Astrocyte of the spinal cord (primary cell): Measurements from ENCODE around the gene ABCA8.

ENCODE experiments used
- DNase-seq: peaks from one replicate; pipeline ENCODE4 v3.0.0; 2011; ENCODE audit warnings: low read depth, low spot score
- H3K4me3 ChIP-seq: 2 replicates; pipeline ENCODE4 v1.5.1; 2011; ENCODE audit warnings: low read depth, mild to moderate bottlenecking, low read length, moderate library complexity
- CTCF ChIP-seq: IDR thresholded peaks from 2 replicates; pipeline ENCODE4 v1.5.1; 2012; ENCODE audit warnings: low read depth, mild to moderate bottlenecking, low read length, inconsistent platforms
- in situ Hi-C: cut with HindIII; loops from 2 replicates; pipeline ENCODE4 v1.10.0; 2017; ENCODE audit warnings: low sequenced_read_pairs

Gene ABCA8

GRCh38 chr17:68910789-68911431 lies 44.3 kb downstream of the ABCA8 start:
- no peak for DNase-seq
- no peak overlapping the region for H3K4me3 ChIP-seq
- no peak for TF ChIP-seq CTCF
- in situ Hi-C loops, result no loop called here

GRCh38 chr17:68910251-68910705 lies 44.9 kb downstream of the ABCA8 start:
- DNase-seq, result peak; percentile 6
- no peak overlapping the region for H3K4me3 ChIP-seq
- no peak for TF ChIP-seq CTCF
- in situ Hi-C loops, result no loop called here

- no peak overlapping the region for H3K4me3 ChIP-seq
- peak; percentile 93 for DNase-seq
- no peak for TF ChIP-seq CTCF
- in situ Hi-C loops, result no loop called here
Observed at GRCh38 chr17:68909066-68909465, 46.1 kb downstream of the ABCA8 start.

DNA sequence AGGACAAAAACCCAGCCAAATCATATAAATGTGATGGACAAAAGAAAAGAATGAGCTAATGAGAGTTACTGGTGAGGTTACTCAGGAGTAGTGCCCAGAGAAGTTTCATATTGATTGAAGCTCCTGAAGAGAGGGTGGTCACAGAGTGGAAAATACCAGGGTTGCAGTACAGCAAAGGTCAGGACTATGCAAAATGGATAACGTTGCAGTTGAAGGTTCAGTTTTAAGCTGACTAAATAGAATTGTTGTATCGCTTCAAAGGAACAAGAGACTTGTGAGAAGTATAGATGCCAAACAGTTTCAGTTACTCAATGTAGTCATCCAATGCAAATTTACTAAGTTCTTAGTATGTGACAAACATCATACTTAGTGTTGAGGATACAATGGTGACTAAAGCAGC lies 47.1 kb downstream of the ABCA8 start:
- H3K4me3 ChIP-seq, result no peak overlapping the region
- no peak for TF ChIP-seq CTCF
- no peak for DNase-seq
- in situ Hi-C loops, result no loop called here

DNA sequence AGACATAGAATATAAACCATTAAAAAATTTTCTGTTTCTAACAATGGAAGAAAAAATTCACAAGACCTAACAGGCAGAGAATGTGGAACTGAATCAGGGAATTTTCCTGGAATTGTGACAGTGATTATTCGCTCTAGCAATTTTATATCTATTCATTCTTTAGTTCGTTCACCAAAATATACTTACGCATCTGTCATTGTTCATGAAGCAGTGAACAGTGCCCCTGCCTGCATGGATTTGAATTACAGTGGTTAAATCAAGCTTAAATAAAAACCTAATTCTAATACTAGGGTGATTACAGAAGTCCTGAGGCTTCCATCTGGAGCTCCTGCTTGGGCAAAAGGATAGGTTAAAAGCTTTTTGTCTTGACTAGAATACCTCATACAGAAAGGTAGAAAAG lies 48.6 kb downstream of the ABCA8 start:
- in situ Hi-C loops, result no loop called here
- peak; percentile 49 for TF ChIP-seq CTCF
- peak; percentile 32 for DNase-seq
- no peak overlapping the region for H3K4me3 ChIP-seq

- DNase-seq, result no peak
- in situ Hi-C loops, result no loop called here
- H3K4me3 ChIP-seq, result no peak overlapping the region
- TF ChIP-seq CTCF, result no peak
Observed at GRCh38 chr17:68903286-68903685, 51.9 kb downstream of the ABCA8 start.
